ENCODE results near the gene PRTFDC1. TPM values are rescaled to one million over a fixed set of nuclear protein-coding genes. Genes with fewer than 3 reads are reported as not detected.
"Not testable (repeated sequence)": the region's sequence is repeated elsewhere in the genome, so short reads cannot be mapped to it uniquely, and the experiment has no call there.

Gene PRTFDC1
- total and polyA plus RNA-seq, 11 donors = 1.9 to 13.1 (median 4.6) TPM

DNA sequence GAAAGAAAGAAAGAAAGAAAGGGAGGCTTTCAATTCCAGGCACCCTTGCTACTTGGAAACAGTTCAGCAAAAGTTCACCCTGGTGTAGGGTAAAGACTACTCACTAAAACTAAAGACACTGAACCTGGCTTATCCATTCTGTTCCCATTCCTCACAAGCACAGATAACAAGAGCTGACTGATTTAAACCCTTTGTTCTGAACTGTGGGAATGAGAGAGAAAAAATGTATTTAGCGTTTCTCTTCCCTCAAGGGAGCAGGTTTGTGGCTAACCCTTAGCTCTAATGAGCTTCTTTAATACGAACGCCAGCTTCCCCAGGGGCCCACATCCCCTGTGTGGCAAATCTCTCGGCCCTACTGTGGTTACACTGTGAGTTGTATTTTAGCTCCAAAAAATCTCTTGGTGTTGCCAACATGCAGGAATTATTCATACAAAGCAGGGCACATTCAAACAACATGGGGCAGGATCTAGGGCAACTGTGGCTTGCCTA lies 23.3 kb downstream of the PRTFDC1 start:
- H3K9me3 ChIP-seq = peaks cover 0 to 23% (median 0%) of the 10 kb centered on the region in 12 donors
- no peak overlapping the region for H3K4me3 ChIP-seq
- peak in 1 of 4 donors; percentile 49 for ATAC-seq
- intact Hi-C loops (cut with DNase I) = no loop called here
- H3K27ac ChIP-seq = peak overlapping the region in 2 of 12 donors; percentile 5 to 18
- no peak for DNase-seq
- peaks cover 0 to 19% (median 0%) of the 10 kb centered on the region in 12 donors for H3K4me1 ChIP-seq
- 64 to 79% (median 69%) methylated on average over 4 of the region's 4 CpGs for WGBS, 4 donors
- H3K27me3 ChIP-seq = no peaks in the 10 kb centered on the region
- H3K36me3 ChIP-seq = no peaks in the 10 kb centered on the region
- TF ChIP-seq, protein P1, sequence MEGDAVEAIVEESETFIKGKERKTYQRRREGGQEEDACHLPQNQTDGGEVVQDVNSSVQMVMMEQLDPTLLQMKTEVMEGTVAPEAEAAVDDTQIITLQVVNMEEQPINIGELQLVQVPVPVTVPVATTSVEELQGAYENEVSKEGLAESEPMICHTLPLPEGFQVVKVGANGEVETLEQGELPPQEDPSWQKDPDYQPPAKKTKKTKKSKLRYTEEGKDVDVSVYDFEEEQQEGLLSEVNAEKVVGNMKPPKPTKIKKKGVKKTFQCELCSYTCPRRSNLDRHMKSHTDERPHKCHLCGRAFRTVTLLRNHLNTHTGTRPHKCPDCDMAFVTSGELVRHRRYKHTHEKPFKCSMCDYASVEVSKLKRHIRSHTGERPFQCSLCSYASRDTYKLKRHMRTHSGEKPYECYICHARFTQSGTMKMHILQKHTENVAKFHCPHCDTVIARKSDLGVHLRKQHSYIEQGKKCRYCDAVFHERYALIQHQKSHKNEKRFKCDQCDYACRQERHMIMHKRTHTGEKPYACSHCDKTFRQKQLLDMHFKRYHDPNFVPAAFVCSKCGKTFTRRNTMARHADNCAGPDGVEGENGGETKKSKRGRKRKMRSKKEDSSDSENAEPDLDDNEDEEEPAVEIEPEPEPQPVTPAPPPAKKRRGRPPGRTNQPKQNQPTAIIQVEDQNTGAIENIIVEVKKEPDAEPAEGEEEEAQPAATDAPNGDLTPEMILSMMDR (IDR thresholded peaks at IDR 0.05) = no peak
- TF ChIP-seq POLR2A (IDR thresholded peaks at IDR 0.05) = no peak

- intact Hi-C loops (cut with DNase I) = no loop called here
- H3K9me3 ChIP-seq = peaks cover 0 to 23% (median 0%) of the 10 kb centered on the region in 12 donors
- peaks cover 0 to 19% (median 0%) of the 10 kb centered on the region in 12 donors for H3K4me1 ChIP-seq
- ATAC-seq (no peak), DNase-seq (no peak)
- WGBS, 4 donors = 81 to 97% (median 94%) methylated on average over 3 of the region's 3 CpGs
- H3K36me3 ChIP-seq = no peaks in the 10 kb centered on the region
- H3K27ac ChIP-seq = no peak overlapping the region
- H3K27me3 ChIP-seq = no peaks in the 10 kb centered on the region
- no peak for TF ChIP-seq POLR2A (IDR thresholded peaks at IDR 0.05)
- TF ChIP-seq, protein P1 (IDR thresholded peaks at IDR 0.05) = no peak
- no peak overlapping the region for H3K4me3 ChIP-seq
These were observed 24.2 kb downstream of the PRTFDC1 start for GRCh38 chr10:24928163-24928562.

DNA sequence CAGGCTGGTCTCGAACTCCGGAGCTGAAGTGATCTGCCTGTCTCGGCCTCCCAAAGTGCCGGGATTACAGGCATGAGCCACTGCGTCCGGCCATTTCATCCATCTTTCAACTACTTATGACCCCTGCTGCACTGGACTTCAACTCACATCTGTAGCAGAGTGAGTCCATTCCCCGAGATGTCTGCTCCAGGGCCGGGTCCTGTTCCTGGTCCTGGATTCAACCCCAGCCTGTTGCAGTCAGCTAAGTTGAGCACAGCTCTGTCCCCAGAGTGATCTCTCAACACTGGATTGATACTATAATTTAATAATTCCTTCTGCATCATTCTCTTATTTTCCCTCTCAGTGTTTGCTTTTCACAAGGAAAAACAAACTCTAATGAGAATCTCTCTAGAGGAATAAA lies 25.8 kb downstream of the PRTFDC1 start:
- H3K27me3 ChIP-seq = no peaks in the 10 kb centered on the region
- H3K4me1 ChIP-seq = peaks cover 0 to 19% (median 0%) of the 10 kb centered on the region in 12 donors
- intact Hi-C loops (cut with DNase I) = no loop called here
- 76 to 86% (median 83%) methylated on average over 8 of the region's 8 CpGs for WGBS, 4 donors
- no peaks in the 10 kb centered on the region for H3K36me3 ChIP-seq
- ATAC-seq = peak in 2 of 4 donors; percentile 42 to 49
- H3K27ac ChIP-seq = peak overlapping the region in 2 of 12 donors; percentile 15 to 18
- peak in 1 of 5 donors; percentile 39 for DNase-seq
- TF ChIP-seq, protein P1 (IDR thresholded peaks at IDR 0.05) = no peak
- TF ChIP-seq POLR2A (IDR thresholded peaks at IDR 0.05) = no peak
- peaks cover 0 to 16% (median 0%) of the 10 kb centered on the region in 12 donors for H3K9me3 ChIP-seq
- no peak overlapping the region for H3K4me3 ChIP-seq

DNA sequence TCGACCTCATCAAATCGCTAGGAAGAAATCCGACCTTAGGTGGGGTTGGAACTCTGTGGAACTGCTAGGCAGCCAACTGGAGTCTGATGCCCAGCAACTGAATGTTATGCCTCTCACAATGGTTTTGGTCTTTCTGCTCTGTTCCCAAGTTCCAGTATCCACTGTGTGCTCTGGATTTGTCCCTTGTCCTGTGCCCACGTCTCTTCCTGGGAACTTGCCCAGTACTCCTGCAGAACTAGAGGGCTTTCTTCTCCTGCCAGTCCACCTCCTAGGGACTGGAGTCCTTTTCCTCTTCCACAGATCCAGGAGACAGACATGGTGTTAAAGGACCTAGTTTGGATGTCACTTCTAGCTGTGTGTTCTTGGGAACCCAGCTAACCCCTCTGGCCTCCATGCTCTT lies 26.6 kb downstream of the PRTFDC1 start:
- DNase-seq = no peak
- H3K27me3 ChIP-seq = no peaks in the 10 kb centered on the region
- no peak for ATAC-seq
- no peak overlapping the region for H3K27ac ChIP-seq
- H3K4me1 ChIP-seq = peaks cover 0 to 19% (median 0%) of the 10 kb centered on the region in 12 donors
- TF ChIP-seq, protein P1 (IDR thresholded peaks at IDR 0.05) = no peak
- TF ChIP-seq POLR2A (IDR thresholded peaks at IDR 0.05) = no peak
- H3K4me3 ChIP-seq = no peak overlapping the region
- H3K36me3 ChIP-seq = no peaks in the 10 kb centered on the region
- intact Hi-C loops (cut with DNase I) = no loop called here
- H3K9me3 ChIP-seq = peaks cover 0 to 9% (median 0%) of the 10 kb centered on the region in 12 donors
- 90 to 96% (median 94%) methylated on average over 4 of the region's 4 CpGs for WGBS, 4 donors

DNA sequence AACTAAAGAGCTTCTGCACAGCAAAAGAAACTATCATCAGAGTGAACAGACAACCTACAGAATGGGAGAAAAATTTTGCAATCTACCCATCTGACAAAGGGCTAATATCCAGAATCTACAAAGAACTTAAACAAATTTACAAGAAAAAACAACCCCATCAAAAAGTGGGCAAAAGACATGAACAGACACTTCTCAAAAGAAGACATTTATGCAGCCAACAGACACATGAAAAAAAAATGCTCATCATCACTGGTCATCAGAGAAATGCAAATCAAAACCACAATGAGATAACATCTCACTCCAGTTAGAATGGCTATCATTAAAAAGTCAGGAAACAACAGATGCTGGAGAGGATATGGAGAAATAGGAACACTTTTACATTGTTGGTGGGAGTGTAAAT lies 27.9 kb downstream of the PRTFDC1 start:
- H3K9me3 ChIP-seq; H3K4me3 ChIP-seq; intact Hi-C loops (cut with DNase I); DNase-seq; ATAC-seq; H3K27me3 ChIP-seq; H3K27ac ChIP-seq; H3K36me3 ChIP-seq: not testable (repeated sequence)
- H3K4me1 ChIP-seq = peaks cover 0 to 17% (median 0%) of the 10 kb centered on the region in 12 donors

- 84 to 96% (median 93%) methylated on average over 6 of the region's 6 CpGs for WGBS, 4 donors
These were observed 30.1 kb downstream of the PRTFDC1 start for GRCh38 chr10:24922222-24922868.

More at GRCh38 chr10:24922222-24922868, 30.1 kb downstream of the PRTFDC1 start:
- Histone ChIP-seq H3K4me1 (peaks cover 0 to 17% (median 0%) of the 10 kb centered on the region in 12 donors), H3K27ac (peak overlapping the region in 1 of 12 donors; percentile 75), H3K9me3 (peaks cover 0 to 12% (median 0%) of the 10 kb centered on the region in 12 donors)
- intact Hi-C loops (cut with DNase I); H3K27me3 ChIP-seq; DNase-seq; H3K4me3 ChIP-seq; H3K36me3 ChIP-seq; ATAC-seq: not testable (repeated sequence)

Measured in heart left ventricle (tissue), 16 donors.